GM21423 (cell line): ENCODE data around the gene ANO5.
"Not testable (repeated sequence)": the region's sequence is repeated elsewhere in the genome, so short reads cannot be mapped to it uniquely, and the experiment has no call there.

Experiments used
- ATAC-seq: cut with Tn5 transposase; IDR thresholded peaks from one replicate; pipeline ENCODE4 v1.9.1; 2021; ENCODE audit warnings: mild to moderate bottlenecking, moderate library complexity; ENCODE audit not compliant: unreplicated experiment

ANO5 gene

DNA sequence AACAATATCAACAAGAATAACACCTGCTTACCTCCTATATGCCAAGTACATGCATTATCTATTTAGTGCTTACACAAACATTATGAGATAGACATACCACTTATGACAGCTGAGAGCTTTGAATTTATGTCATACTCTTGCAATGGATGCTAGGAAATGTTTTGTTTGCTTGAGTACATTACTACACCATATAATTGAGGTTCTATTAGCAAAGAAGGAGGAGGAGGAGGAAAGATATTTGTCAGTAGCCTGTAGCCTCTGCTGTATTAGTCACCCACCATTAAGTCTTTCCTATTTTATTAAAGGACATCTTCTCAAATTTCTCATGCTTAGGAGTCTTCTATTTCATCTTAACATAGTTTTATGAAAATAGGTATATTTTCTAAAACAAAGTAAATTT lies 6.4 kb downstream of the ANO5 start:
- no peak for ATAC-seq

- peak; percentile 63 for ATAC-seq
Observed at GRCh38 chr11:22203281-22203680, 10.4 kb downstream of the ANO5 start.

DNA sequence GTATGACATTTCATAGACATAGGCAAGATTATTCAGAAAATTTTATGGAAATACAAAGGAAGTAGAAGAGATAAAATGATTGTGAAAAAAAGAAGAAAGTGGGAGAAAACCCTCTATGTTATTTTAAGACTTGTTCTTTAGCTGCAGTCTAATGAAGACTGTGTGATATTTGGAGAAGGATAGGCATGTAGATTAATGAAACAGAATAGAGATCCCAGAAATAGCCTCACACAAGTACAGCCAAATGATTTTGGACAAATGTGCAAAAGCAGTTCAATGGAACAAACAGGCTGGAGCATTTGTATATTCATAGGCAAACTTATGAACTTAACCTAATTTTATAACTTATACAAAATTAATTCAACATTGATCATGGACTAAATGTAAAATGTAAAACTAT lies 14.3 kb downstream of the ANO5 start:
- ATAC-seq = no peak

DNA sequence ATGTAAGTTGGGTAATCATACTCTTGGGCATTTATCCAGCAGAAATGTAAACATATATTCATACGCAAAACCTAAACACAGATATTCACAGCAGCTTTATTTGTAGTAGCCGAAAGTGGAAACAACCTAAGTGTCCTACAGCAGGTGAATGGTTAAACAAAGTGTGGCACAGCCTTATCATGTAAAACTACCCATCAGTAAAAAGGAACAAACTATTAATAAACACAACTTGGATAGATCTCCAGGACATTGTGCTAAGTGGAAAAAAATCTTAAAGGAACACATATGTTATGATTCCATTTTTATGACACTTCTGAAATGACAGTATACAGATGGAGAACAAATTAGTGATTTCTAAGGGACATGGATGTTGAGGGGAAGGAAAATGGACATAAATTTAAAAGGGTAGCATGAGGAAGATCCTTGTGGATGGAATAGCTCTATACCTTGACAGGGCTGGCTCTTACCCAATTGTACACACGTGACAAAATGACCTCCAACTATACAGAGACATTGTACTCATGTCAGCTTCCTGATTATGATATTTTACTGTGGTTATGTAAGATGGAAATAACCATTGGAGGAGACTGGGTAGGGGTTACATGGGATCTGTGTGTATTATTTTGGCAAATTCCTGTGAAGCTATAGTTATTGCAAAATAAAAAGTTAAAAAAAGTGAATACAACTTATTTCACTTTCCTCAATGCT lies 15.4 kb downstream of the ANO5 start:
- ATAC-seq = no peak

DNA sequence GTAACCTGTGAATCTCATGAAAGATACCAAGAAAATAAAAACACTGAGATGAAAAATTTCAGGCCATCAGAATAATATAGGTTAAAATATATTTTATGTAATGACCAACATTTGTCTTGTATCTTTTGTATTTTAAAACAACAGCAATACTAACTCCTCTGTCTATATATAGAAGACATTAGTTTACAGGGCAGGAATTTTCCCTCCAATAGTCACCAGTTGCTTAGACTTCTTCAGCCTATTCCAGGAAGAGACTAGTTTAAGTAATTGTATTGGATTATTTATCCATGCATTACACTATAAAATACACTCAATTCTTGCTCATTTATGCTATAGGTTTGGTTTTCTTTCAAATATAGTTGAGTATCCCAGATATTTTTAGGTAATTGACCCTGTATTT lies 24.1 kb downstream of the ANO5 start:
- no peak for ATAC-seq

DNA sequence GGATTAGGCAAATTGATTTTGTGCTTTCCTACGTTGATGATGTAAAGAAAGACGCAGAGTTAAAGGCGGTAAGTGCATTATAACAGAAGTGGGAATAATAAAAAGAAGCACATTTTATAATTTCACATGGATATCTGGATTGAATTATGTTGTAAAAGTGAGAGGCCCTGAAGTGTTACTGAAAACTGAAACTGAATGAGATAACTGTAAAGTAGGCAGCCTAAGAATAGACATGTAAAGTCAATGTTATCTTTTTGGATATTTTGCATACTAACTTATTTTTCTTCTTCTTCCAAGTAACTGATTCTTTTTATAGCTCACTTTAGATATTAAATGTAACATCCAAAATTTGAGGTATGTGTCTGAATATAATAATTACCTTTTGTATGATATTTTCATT lies 28.3 kb downstream of the ANO5 start:
- no peak for ATAC-seq

- no peak for ATAC-seq
Observed at GRCh38 chr11:22225190-22225589, 32.3 kb downstream of the ANO5 start.

GRCh38 chr11:22234743-22235142 lies 41.9 kb downstream of the ANO5 start:
- ATAC-seq = no peak

DNA sequence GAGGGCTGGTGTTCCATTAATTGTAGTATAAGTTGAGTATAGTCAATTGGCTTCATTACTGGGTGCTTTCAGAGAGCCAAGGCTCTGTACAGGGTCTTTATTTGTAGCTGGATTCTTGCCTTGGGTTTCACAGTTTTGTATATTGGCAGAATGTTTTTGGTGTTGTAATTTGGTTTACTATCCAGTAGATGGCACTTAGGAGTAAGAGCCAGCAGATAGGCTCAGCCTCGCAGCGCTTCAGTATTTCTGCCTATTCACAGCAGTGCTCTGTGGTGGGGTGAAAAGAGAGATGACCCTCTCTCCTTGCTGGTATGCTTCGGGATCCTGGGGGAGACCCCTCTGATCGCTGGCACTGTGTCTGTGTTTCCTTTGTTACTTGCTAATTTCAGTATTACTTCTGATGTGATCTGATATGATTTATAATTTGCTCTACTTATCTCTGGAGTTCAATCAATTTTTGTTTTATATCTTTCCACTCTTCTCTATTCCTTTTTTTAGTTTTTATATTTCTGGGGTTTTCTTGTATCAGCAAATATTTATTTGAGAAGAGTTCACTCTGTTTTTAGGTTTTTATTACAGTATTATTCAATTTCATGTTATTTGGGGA lies 52.2 kb downstream of the ANO5 start:
- ATAC-seq = peak; percentile 95

DNA sequence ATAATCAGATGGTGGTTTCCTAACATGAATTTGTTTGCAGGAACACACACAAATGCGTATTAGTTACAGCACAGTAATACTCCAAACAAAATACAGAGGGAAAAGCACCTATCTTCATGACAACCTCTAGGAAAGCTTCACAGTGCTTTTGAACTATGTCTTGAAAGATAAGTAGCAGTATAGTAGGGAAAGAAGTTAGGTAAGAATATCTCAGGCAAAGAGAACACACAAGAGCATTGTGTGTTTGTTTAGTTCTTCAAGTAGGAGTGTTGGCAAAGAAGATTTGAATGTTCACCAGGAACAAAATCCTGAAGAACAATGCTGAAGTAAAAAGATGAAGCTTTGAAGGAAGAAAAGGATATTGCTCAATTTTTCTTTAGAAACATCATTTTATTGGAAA lies 54.1 kb downstream of the ANO5 start:
- no peak for ATAC-seq

- no peak for ATAC-seq
Observed at GRCh38 chr11:22249871-22250270, 57.0 kb downstream of the ANO5 start.

- ATAC-seq = no peak
Observed at GRCh38 chr11:22256876-22257275, 64.0 kb downstream of the ANO5 start.

DNA sequence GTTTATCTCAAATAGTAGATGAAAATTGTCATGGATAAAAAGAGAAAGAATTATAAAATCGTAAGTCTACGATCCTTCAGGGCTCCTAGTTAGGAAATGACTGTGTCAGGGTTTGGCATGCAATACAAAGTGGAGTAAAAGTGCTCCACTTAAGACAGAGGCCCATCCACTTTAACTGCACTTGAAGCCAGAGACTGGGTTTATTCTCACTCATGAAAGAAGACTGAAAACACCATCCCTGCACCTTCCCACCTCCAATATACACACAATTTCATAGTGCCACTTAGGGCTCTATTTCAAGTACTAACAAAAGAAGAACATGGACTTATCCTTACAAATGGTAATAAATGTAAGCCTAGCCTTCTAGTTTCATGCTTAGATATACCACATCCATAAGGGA lies 70.7 kb downstream of the ANO5 start:
- no peak for ATAC-seq

DNA sequence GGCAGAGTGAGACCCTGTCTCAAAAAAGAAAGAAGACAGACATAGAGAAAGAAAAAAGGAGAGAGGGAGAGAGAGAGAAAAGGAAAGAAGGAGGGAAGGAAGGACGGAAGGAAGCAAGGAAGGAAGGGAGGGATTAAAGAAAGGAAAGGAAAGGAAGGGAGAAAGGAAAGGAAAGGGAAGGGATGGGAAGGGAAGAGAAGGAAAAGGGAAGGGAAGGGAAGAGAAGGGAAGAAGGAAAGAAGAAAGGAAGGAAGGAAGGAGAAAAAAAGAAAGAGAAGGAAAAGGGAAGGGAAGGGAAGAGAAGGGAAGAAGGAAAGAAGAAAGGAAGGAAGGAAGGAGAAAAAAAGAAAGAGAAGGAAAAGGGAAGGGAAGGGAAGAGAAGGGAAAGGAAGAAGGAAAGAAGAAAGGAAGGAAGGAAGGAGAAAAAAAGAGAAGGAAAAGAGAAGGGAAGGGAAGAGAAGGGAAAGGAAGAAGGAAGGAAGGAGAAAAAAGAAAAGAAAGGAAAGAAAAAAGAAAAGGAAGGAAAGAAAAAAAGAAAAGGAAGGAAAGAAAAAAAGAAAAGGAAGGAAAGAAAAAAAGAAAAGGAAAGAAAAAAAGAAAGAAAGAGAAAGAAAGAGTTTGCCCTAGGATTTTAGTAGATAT lies 76.2 kb downstream of the ANO5 start:
- not testable (repeated sequence) for ATAC-seq

DNA sequence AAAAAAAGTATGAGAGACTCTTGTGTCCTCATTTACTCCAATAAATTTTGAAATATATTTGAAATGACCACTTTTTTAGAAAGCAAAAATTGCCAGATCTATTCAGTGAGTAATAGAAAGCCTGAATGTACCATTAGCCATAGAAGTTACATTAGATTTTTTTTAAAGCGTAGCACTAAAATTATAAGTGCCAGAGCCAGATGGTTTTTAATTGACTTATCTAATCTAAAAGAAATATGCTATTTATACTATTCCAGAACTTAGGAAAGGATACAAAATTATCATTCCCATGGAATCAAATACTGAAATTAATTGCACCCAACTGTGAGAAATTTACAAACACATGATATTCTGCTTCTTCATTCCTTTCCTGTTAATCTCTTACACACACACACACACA lies 80.9 kb downstream of the ANO5 start:
- no peak for ATAC-seq

- ATAC-seq = no peak
Observed at GRCh38 chr11:22275600-22275999, 82.7 kb downstream of the ANO5 start.

- no peak for ATAC-seq
Observed at GRCh38 chr11:22276535-22276934, 83.7 kb downstream of the ANO5 start.

DNA sequence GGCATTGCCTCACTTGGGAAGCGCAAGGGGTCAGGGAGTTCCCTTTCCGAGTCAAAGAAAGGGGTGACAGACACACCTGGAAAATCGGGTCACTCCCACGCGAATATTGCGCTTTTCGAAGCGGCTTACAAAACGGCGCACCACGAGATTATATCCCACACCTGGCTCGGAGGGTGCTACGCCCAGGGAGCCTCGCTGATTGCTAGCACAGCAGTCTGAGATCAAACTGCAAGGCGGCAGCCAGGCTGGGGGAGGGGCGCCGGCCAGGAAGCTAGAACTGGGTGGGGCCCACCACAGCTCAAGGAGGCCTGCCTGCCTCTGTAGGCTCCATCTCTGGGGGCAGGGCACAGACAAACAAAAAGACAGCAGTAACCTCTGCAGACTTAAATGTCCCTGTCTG lies 92.1 kb downstream of the ANO5 start:
- not testable (repeated sequence) for ATAC-seq

- ATAC-seq = no peak
Observed at GRCh38 chr11:22302368-22302767, 109.5 kb downstream of the ANO5 start.

GRCh38 chr11:22304337-22304961 lies 111.6 kb downstream of the ANO5 start:
- ATAC-seq = peak; percentile 63

DNA sequence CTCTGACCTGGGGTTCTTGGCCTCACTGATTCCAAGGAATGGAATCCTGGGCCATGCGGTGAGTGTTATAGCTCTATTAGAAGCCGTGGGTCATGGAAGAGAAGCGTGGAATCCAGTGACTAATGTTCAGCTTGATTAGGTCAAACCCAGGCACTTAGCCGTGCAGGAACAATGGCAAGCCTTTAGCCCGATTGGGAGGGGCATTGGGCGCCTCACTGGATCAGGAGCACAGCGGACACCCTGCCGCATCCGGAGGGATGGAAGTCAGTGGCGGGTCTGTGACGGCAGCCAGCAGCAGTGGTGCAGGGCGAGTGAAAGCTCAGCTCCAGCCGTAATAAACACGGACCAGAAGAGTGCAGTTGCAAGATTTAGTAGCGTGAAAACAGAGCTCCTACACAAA lies 124.8 kb downstream of the ANO5 start:
- ATAC-seq = no peak

- no peak for ATAC-seq
Observed at GRCh38 chr11:22331771-22332170, 138.9 kb downstream of the ANO5 start.
